Endodermal cell (in vitro differentiated cells): ENCODE measurements around the gene SMARCD1. TPM values are rescaled to one million over a fixed set of nuclear protein-coding genes. Genes with fewer than 3 reads are reported as not detected.
A peak's percentile ranks its signal among the peaks of the same experiment; 100 is the strongest.

Source experiments
- DNase-seq: peaks from one replicate; pipeline ENCODE4 v3.0.0-alpha.2; 2017
- H3K27ac ChIP-seq: 2 replicates; pipeline ENCODE4 v1.5.1; 2013; ENCODE audit warnings: mild to moderate bottlenecking, low read depth, low read length, moderate library complexity
- H3K27me3 ChIP-seq: 2 replicates; pipeline ENCODE4 v1.6.1; 2013; ENCODE audit warnings: mild to moderate bottlenecking, low read length, moderate library complexity; ENCODE audit not compliant: insufficient read depth, control insufficient read depth, poor library complexity, severe bottlenecking
- H3K36me3 ChIP-seq: 2 replicates; pipeline ENCODE4 v1.7.0; 2013; ENCODE audit warnings: mild to moderate bottlenecking, low read length, moderate library complexity; ENCODE audit not compliant: control insufficient read depth, insufficient read depth
- H3K4me1 ChIP-seq: one replicate; pipeline ENCODE4 v1.7.0; 2013; ENCODE audit warnings: low read length; ENCODE audit not compliant: control insufficient read depth, insufficient read depth
- H3K4me3 ChIP-seq: 2 replicates; pipeline ENCODE4 v1.5.1; 2013; ENCODE audit warnings: mild to moderate bottlenecking, low read length, moderate library complexity
- H3K9ac ChIP-seq: 2 replicates; pipeline ENCODE4 v1.6.1; 2013; ENCODE audit warnings: mild to moderate bottlenecking, low read length, moderate library complexity; ENCODE audit not compliant: poor library complexity, severe bottlenecking; ENCODE audit errors: extremely low read depth
- H3K9me3 ChIP-seq: 2 replicates; pipeline ENCODE4 v1.6.1; 2013; ENCODE audit warnings: mild to moderate bottlenecking, low read length, moderate library complexity; ENCODE audit not compliant: control insufficient read depth
- H3K27ac Mint-ChIP-seq: 2 replicates; pipeline ENCODE4 v1.8.0; 2020; ENCODE audit warnings: mixed read lengths
- H3K27me3 Mint-ChIP-seq: 2 replicates; pipeline ENCODE4 v1.8.0; 2021; ENCODE audit warnings: mild to moderate bottlenecking, mixed read lengths; ENCODE audit not compliant: insufficient read depth
- H3K36me3 Mint-ChIP-seq: 2 replicates; pipeline ENCODE4 v1.8.0; 2020; ENCODE audit warnings: low read depth, mixed read lengths
- H3K4me1 Mint-ChIP-seq: 2 replicates; pipeline ENCODE4 v1.8.0; 2020; ENCODE audit warnings: mixed read lengths
- H3K4me3 Mint-ChIP-seq: 2 replicates; pipeline ENCODE4 v1.8.0; 2020; ENCODE audit warnings: mild to moderate bottlenecking, moderate library complexity, mixed read lengths
- H3K9me3 Mint-ChIP-seq: 2 replicates; pipeline ENCODE4 v1.8.0; 2020; ENCODE audit warnings: mild to moderate bottlenecking, mixed read lengths
- CTCF ChIP-seq: fragments of 200-600 bp; sonication (generic); conservative IDR thresholded peaks from 2 replicates; pipeline ENCODE4 v1.5.0; 2021; ENCODE audit warnings: antibody characterized with exemption, mild to moderate bottlenecking
- WGBS, 2 experiments: methylation state at CpG; one replicate each; pipeline versions ENCODE4 v1.1.5 to v1.1.7; 2013; ENCODE audit warnings: missing lambda C conversion rate in 2 of 2, mixed read lengths in 1 of 2; ENCODE audit not compliant: insufficient coverage in 1 of 2, insufficient read length in 1 of 2; 5-methylcytosine and 5-hydroxymethylcytosine counted together
- total RNA-seq, 2 donors: library from RNA; stranded (reverse); fragmentation: NEBNext Ultra II Directional in 1 of 2; extraction: Animal tissue kit (Norgen Biotek cat#: 25700) in 1 of 2; gene quantifications; 2 replicates in 1 of 2; 3 replicates in 1 of 2; pipeline ENCODE4 v1.2.1, GENCODE V29; 2021

SMARCD1 gene
- total RNA-seq, 2 donors from 2014 or later = 118 to 125 TPM

- peak; percentile 100 for DNase-seq
- H3K27me3 Mint-ChIP-seq = peaks cover 33% of the 10 kb centered on the region
- Histone ChIP-seq H3K4me1 (no peaks in the 10 kb centered on the region), H3K27ac (no peak overlapping the region), H3K4me3 (no peak overlapping the region), H3K9ac (no peak overlapping the region), H3K27me3 (peaks cover 12% of the 10 kb centered on the region), H3K9me3 (no peaks in the 10 kb centered on the region), H3K36me3 (no peaks in the 10 kb centered on the region)
- 23 to 35% methylated on average over 7 to 9 of the region's 9 CpGs for WGBS, 2 experiments
- H3K27ac Mint-ChIP-seq = peak overlapping the region; percentile 23
- TF ChIP-seq CTCF = peak; percentile 99
- H3K4me3 Mint-ChIP-seq = no peak overlapping the region
- H3K9me3 Mint-ChIP-seq = no peaks in the 10 kb centered on the region
- no peaks in the 10 kb centered on the region for H3K36me3 Mint-ChIP-seq
- peaks cover 7% of the 10 kb centered on the region for H3K4me1 Mint-ChIP-seq
Measured at GRCh38 chr12:50039151-50039835, 45.8 kb upstream of the SMARCD1 start.

GRCh38 chr12:50040657-50041056 is 44.5 kb upstream of the SMARCD1 start:
- TF ChIP-seq CTCF = no peak
- no peak overlapping the region for H3K27ac Mint-ChIP-seq
- Histone ChIP-seq H3K27ac (no peak overlapping the region), H3K36me3 (no peaks in the 10 kb centered on the region), H3K27me3 (peaks cover 12% of the 10 kb centered on the region), H3K4me1 (no peaks in the 10 kb centered on the region), H3K9me3 (no peaks in the 10 kb centered on the region), H3K9ac (no peak overlapping the region), H3K4me3 (no peak overlapping the region)
- H3K36me3 Mint-ChIP-seq = no peaks in the 10 kb centered on the region
- peaks cover 7% of the 10 kb centered on the region for H3K4me1 Mint-ChIP-seq
- DNase-seq = peak; percentile 52
- 77 to 83% methylated on average over 3 to 4 of the region's 4 CpGs for WGBS, 2 experiments
- H3K4me3 Mint-ChIP-seq = no peak overlapping the region
- no peaks in the 10 kb centered on the region for H3K9me3 Mint-ChIP-seq
- H3K27me3 Mint-ChIP-seq = peaks cover 39% of the 10 kb centered on the region

- no peaks in the 10 kb centered on the region for H3K4me1 ChIP-seq
- H3K4me3 ChIP-seq = no peak overlapping the region
- WGBS, 2 experiments = 83 to 89% methylated on average over 13 to 15 of the region's 15 CpGs
- Mint-ChIP-seq H3K36me3 (no peaks in the 10 kb centered on the region), H3K4me1 (peaks cover 7% of the 10 kb centered on the region), H3K4me3 (no peak overlapping the region), H3K27ac (no peak overlapping the region), H3K9me3 (no peaks in the 10 kb centered on the region), H3K27me3 (peaks cover 36% of the 10 kb centered on the region)
- no peak overlapping the region for H3K9ac ChIP-seq
- peak; percentile 48 for DNase-seq
- no peaks in the 10 kb centered on the region for H3K36me3 ChIP-seq
- peaks cover 6% of the 10 kb centered on the region for H3K27me3 ChIP-seq
- no peak overlapping the region for H3K27ac ChIP-seq
- TF ChIP-seq CTCF = no peak
- no peaks in the 10 kb centered on the region for H3K9me3 ChIP-seq
Measured at GRCh38 chr12:50041062-50041860, 43.9 kb upstream of the SMARCD1 start.
